HL-60 (cell line): ENCODE measurements around the gene IRX5.

Source experiments
- CTCF ChIP-seq: IDR thresholded peaks from one replicate; pipeline ENCODE4 v1.5.1; 2011; ENCODE audit warnings: low read length, control low read depth, inconsistent platforms; ENCODE audit not compliant: insufficient read depth
- GABPA ChIP-seq: IDR thresholded peaks from 2 replicates; pipeline ENCODE4 v1.6.1; 2012; ENCODE audit warnings: low read depth
- POLR2AphosphoS5 ChIP-seq: IDR thresholded peaks from 2 replicates; pipeline ENCODE4 v1.6.1; 2012; ENCODE audit warnings: low read depth
- SPI1 ChIP-seq: IDR thresholded peaks from 2 replicates; pipeline ENCODE4 v1.6.1; 2012; ENCODE audit warnings: low read depth, mild to moderate bottlenecking, borderline replicate concordance

GRCh38 chr16:54892981-54893380, 37.7 kb upstream of the IRX5 start:
- no peak for TF ChIP-seq CTCF
- no peak for TF ChIP-seq POLR2AphosphoS5
- TF ChIP-seq SPI1: no peak
- no peak for TF ChIP-seq GABPA
